HG03571 (cell line): Measurements from ENCODE around the gene PCDH15.

Source experiments
- ATAC-seq: cut with Tn5 transposase; IDR thresholded peaks from one replicate; pipeline ENCODE4 v1.9.1; 2021; ENCODE audit not compliant: unreplicated experiment

PCDH15 gene

GRCh38 chr10:54137396-54137795 is 663.6 kb downstream of the PCDH15 start:
- no peak for ATAC-seq

- no peak for ATAC-seq
Observed at GRCh38 chr10:54133203-54133602, 667.8 kb downstream of the PCDH15 start.

- no peak for ATAC-seq
Observed at GRCh38 chr10:54131833-54132232, 669.2 kb downstream of the PCDH15 start.

GRCh38 chr10:54130394-54130793 is 670.6 kb downstream of the PCDH15 start:
- no peak for ATAC-seq

- ATAC-seq = no peak
Observed at GRCh38 chr10:54125098-54125747, 675.8 kb downstream of the PCDH15 start.

- ATAC-seq = no peak
Observed at GRCh38 chr10:54124209-54124885, 676.7 kb downstream of the PCDH15 start.

GRCh38 chr10:54120806-54121205 is 680.2 kb downstream of the PCDH15 start:
- no peak for ATAC-seq

- ATAC-seq = no peak
Observed at GRCh38 chr10:54108961-54109360, 692.1 kb downstream of the PCDH15 start.

- ATAC-seq = no peak
Observed at GRCh38 chr10:54096892-54097291, 704.1 kb downstream of the PCDH15 start.

- no peak for ATAC-seq
Observed at GRCh38 chr10:54094321-54094720, 706.7 kb downstream of the PCDH15 start.

GRCh38 chr10:54091237-54091636 is 709.8 kb downstream of the PCDH15 start:
- ATAC-seq = no peak

- no peak for ATAC-seq
Observed at GRCh38 chr10:54081950-54082349, 719.1 kb downstream of the PCDH15 start.

- ATAC-seq = no peak
Observed at GRCh38 chr10:54067361-54067760, 733.7 kb downstream of the PCDH15 start.

GRCh38 chr10:54066646-54067045 is 734.4 kb downstream of the PCDH15 start:
- ATAC-seq = no peak

GRCh38 chr10:54065106-54065505 is 735.9 kb downstream of the PCDH15 start:
- ATAC-seq = no peak

GRCh38 chr10:54064215-54064614 is 736.8 kb downstream of the PCDH15 start:
- ATAC-seq = no peak

GRCh38 chr10:54063514-54063913 is 737.5 kb downstream of the PCDH15 start:
- no peak for ATAC-seq

GRCh38 chr10:54060572-54060971 is 740.5 kb downstream of the PCDH15 start:
- no peak for ATAC-seq

- ATAC-seq = no peak
Observed at GRCh38 chr10:54057357-54057756, 743.7 kb downstream of the PCDH15 start.

- ATAC-seq = no peak
Observed at GRCh38 chr10:54026340-54026739, 774.7 kb downstream of the PCDH15 start.

- no peak for ATAC-seq
Observed at GRCh38 chr10:54011117-54011516, 789.9 kb downstream of the PCDH15 start.

- ATAC-seq = no peak
Observed at GRCh38 chr10:54010337-54010933, 790.6 kb downstream of the PCDH15 start.
